DND-41 (cell line): Measurements from ENCODE around the gene RNF149.

ENCODE experiments used
- EZH2 ChIP-seq: IDR thresholded peaks from 3 replicates; pipeline ENCODE4 v1.6.1; 2012; ENCODE audit warnings: borderline replicate concordance, low read depth, mild to moderate bottlenecking, moderate library complexity, low read length, inconsistent platforms; ENCODE audit not compliant: severe bottlenecking
- TF ChIP-seq, protein P1 (sequence below): IDR thresholded peaks from 2 replicates; pipeline ENCODE4 v1.5.1; 2012; ENCODE audit warnings: borderline replicate concordance, low read length, moderate library complexity, mild to moderate bottlenecking; ENCODE audit not compliant: poor library complexity, severe bottlenecking; ENCODE audit errors: extremely low read depth

GRCh38 chr2:101255501-101255900, 53.0 kb downstream of the RNF149 start:
- no peak for TF ChIP-seq EZH2
- TF ChIP-seq, protein P1, sequence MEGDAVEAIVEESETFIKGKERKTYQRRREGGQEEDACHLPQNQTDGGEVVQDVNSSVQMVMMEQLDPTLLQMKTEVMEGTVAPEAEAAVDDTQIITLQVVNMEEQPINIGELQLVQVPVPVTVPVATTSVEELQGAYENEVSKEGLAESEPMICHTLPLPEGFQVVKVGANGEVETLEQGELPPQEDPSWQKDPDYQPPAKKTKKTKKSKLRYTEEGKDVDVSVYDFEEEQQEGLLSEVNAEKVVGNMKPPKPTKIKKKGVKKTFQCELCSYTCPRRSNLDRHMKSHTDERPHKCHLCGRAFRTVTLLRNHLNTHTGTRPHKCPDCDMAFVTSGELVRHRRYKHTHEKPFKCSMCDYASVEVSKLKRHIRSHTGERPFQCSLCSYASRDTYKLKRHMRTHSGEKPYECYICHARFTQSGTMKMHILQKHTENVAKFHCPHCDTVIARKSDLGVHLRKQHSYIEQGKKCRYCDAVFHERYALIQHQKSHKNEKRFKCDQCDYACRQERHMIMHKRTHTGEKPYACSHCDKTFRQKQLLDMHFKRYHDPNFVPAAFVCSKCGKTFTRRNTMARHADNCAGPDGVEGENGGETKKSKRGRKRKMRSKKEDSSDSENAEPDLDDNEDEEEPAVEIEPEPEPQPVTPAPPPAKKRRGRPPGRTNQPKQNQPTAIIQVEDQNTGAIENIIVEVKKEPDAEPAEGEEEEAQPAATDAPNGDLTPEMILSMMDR, result no peak
